ENCODE measurements around the gene CEACAM16.

The CEACAM16 gene

DNA sequence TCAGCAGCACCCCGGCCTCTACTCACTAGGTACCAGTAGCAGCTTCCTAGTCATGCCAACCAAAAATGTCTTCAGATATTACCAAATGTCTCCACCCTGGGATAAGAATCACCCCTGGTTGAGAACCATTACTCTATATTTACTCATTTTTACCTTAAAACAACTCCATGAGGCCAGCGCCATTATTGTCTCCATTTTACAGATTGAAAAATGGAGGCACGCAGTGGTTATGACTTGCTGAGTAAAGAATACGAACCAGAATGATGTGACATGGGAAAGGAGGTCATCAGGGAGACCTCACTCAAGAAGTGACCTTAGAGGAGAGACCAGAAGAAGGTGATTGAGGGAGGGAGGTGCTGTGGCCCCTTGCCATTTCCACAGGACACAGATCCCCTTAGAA, 25.4 kb upstream of the CEACAM16 start:
- TF ChIP-seq, protein P1, sequence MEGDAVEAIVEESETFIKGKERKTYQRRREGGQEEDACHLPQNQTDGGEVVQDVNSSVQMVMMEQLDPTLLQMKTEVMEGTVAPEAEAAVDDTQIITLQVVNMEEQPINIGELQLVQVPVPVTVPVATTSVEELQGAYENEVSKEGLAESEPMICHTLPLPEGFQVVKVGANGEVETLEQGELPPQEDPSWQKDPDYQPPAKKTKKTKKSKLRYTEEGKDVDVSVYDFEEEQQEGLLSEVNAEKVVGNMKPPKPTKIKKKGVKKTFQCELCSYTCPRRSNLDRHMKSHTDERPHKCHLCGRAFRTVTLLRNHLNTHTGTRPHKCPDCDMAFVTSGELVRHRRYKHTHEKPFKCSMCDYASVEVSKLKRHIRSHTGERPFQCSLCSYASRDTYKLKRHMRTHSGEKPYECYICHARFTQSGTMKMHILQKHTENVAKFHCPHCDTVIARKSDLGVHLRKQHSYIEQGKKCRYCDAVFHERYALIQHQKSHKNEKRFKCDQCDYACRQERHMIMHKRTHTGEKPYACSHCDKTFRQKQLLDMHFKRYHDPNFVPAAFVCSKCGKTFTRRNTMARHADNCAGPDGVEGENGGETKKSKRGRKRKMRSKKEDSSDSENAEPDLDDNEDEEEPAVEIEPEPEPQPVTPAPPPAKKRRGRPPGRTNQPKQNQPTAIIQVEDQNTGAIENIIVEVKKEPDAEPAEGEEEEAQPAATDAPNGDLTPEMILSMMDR (IDR thresholded peaks at IDR 0.05; ENCODE audit: unreplicated experiment in 3 of 3), result no peak
- no peak overlapping the region for H3K4me3 Mint-ChIP-seq
- peaks cover 3% of the 10 kb centered on the region for H3K27me3 Mint-ChIP-seq (ENCODE audit: low read depth)
- no peaks in the 10 kb centered on the region for H3K36me3 Mint-ChIP-seq (ENCODE audit: low read depth)
- H3K27ac Mint-ChIP-seq, result no peak overlapping the region
- peaks cover 5% of the 10 kb centered on the region for H3K4me1 Mint-ChIP-seq
- H3K9me3 Mint-ChIP-seq, result no peaks in the 10 kb centered on the region

DNA sequence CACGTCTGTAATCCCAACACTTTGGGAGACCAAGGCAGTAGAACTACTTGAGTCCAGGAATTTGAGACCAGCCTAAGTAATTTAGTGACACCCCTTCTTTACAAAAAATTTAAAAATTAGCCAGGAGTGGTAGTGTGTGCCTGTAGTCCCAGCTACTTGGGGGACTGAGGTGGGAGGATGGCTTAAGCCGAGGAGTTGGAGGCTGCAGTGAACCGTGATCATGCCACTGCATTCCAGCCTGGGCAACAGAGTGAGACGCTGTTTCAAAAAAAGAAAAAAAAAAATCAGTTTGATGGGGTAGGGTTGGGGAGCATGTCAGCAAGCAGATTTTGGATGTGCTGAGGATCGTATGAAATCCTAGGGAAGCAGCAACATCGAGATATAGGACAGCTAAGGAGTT, 23.4 kb upstream of the CEACAM16 start:
- Mint-ChIP-seq H3K4me1 (peaks cover 5% of the 10 kb centered on the region), H3K27ac (peak overlapping the region in 2 of 3 experiments; percentile 18 to 40), H3K4me3 (no peak overlapping the region), H3K36me3 (ENCODE audit: low read depth) (peaks cover under 1% of the 10 kb centered on the region), H3K9me3 (no peaks in the 10 kb centered on the region), H3K27me3 (ENCODE audit: low read depth) (peaks cover 3% of the 10 kb centered on the region)
- TF ChIP-seq, protein P1 (IDR thresholded peaks at IDR 0.05; ENCODE audit: unreplicated experiment in 3 of 3), result no peak

DNA sequence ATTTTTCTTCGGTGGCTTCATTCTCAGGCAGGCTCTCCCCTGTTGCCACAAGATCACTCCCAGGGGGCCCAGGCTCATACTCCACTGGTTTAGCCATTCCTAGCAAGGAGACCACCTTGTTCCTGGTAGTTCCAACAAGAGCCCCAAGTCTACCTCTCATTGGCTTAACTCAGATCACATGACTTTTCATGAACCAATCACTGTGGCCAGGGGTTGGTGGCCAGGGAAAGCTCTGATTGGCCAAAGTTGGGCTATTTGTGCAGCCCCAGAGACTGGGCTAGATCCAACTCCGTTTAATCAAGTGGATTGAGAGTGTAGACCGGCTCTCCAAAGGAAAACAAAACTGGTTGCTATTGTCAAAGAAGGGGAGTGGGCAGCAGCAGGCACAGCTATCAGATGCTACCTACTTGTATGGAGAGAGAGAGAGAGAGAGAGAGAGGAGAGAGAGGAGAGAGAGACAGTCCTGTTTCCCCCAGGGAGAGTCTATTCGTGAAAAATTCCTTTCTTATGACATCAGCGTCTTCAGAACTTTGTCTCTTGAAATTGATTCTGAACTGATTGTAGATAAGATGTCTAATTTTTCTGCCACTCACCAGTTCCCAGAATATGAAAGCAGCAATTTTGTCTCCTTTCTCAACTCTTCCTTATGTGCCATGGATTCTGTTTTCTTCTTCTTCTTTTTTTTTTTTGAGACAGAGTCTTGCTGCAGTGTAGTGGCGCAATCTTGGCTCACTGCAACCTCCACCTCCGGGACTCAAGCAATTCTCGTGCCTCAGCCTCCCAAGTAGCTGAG, 21.7 kb upstream of the CEACAM16 start:
- peaks cover 3% of the 10 kb centered on the region for H3K27me3 Mint-ChIP-seq (ENCODE audit: low read depth)
- TF ChIP-seq, protein P1 (IDR thresholded peaks at IDR 0.05; ENCODE audit: unreplicated experiment in 3 of 3), result no peak
- H3K9me3 Mint-ChIP-seq, result no peaks in the 10 kb centered on the region
- peaks cover 3% of the 10 kb centered on the region for H3K36me3 Mint-ChIP-seq (ENCODE audit: low read depth)
- H3K4me1 Mint-ChIP-seq, result peaks cover 5% of the 10 kb centered on the region
- peak overlapping the region; percentile 23 to 74 (median 61) for H3K27ac Mint-ChIP-seq
- no peak overlapping the region for H3K4me3 Mint-ChIP-seq

DNA sequence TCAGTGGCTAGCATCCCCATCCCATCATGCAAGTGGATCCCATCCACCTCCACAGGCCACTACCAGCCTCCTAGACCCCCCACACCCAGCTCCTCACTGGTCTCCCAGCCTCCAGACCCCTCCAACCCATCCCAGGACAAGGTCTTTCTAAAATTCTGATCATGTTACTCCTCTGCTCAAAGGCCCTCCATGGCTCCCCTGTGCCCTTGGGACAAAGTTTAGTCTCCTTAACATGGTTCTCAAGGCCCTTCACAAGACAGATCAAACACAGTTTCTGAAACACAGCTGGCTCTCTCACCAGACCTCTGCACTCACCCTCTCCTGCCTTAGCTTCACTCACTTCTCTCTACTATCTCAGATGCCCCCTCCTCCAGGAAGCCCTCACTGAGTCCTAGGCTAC, 18.4 kb upstream of the CEACAM16 start:
- H3K27ac Mint-ChIP-seq, result no peak overlapping the region
- no peaks in the 10 kb centered on the region for H3K9me3 Mint-ChIP-seq
- peaks cover 3% of the 10 kb centered on the region for H3K36me3 Mint-ChIP-seq (ENCODE audit: low read depth)
- H3K27me3 Mint-ChIP-seq (ENCODE audit: low read depth), result peaks cover 3% of the 10 kb centered on the region
- peaks cover 11% of the 10 kb centered on the region for H3K4me1 Mint-ChIP-seq
- TF ChIP-seq, protein P1 (IDR thresholded peaks at IDR 0.05; ENCODE audit: unreplicated experiment in 3 of 3), result no peak
- no peak overlapping the region for H3K4me3 Mint-ChIP-seq

DNA sequence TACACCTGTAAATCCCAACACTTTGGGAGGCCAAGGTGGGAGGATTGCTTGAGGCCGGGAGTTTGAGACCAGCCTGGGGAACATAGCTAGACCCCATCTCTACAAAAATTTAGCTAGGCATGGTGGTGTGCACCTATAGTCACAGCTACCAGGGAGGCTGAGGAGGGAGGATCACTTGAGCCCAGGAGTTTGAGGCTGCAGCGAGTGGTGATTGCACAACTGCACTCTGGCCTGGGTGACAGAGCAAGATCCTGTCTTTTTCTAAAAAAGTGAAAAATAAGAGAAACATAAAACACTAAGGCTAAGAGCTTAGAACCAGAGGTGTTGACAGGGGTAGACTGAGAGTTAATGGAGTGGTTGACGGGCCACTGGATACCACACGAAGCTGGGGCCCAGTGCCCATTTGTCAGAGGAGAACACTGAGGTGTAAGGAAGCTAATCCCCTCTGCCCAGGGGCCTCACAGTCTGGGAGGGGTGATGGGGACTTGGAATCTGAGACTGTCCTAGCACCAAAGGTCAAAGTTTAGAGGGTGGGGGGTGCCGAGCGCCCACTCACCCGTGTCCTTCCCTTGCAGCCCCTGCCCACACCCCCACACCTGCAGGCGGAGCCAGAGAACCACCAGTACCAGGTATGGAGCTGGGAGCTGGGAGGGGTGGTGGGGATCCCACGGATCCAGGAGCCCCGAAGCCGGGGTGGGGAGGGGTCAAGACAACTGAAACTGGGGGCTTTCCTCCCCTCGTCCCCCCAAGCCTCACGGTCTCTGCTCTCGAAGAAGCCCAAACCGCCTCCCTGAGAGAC, 16.8 kb upstream of the CEACAM16 start:
- peaks cover 8% of the 10 kb centered on the region for H3K4me1 Mint-ChIP-seq
- TF ChIP-seq, protein P1 (IDR thresholded peaks at IDR 0.05; ENCODE audit: unreplicated experiment in 3 of 3), result no peak
- no peak overlapping the region for H3K27ac Mint-ChIP-seq
- peaks cover 3% of the 10 kb centered on the region for H3K36me3 Mint-ChIP-seq (ENCODE audit: low read depth)
- peaks cover 1% of the 10 kb centered on the region for H3K27me3 Mint-ChIP-seq (ENCODE audit: low read depth)
- H3K4me3 Mint-ChIP-seq, result no peak overlapping the region
- H3K9me3 Mint-ChIP-seq, result no peaks in the 10 kb centered on the region
